CD4-positive, alpha-beta T cell treated with Interleukin-12 subunit alpha and Interleukin-12 subunit beta, for 1 hour (primary cell): ENCODE data around the gene MAK.
"Not testable (repeated sequence)": the region's sequence is repeated elsewhere in the genome, so short reads cannot be mapped to it uniquely, and the experiment has no call there.

Source experiments
- DNase-seq: peaks from one replicate; pipeline ENCODE4 v3.0.0-alpha.2; 2020

The MAK gene

GRCh38 chr6:10853849-10854300 lies 15.5 kb upstream of the MAK start:
- DNase-seq, result not testable (repeated sequence)

GRCh38 chr6:10852361-10852960 lies 14.1 kb upstream of the MAK start:
- DNase-seq, result no peak

GRCh38 chr6:10850728-10851127 lies 12.4 kb upstream of the MAK start:
- no peak for DNase-seq

- no peak for DNase-seq
These were observed 11.6 kb upstream of the MAK start for GRCh38 chr6:10849901-10850300.

- DNase-seq, result no peak
These were observed 9.3 kb upstream of the MAK start for GRCh38 chr6:10847684-10848083.

GRCh38 chr6:10843554-10843953 lies 5.2 kb upstream of the MAK start:
- DNase-seq, result no peak

GRCh38 chr6:10838794-10839333 lies 525 bp upstream of the MAK start:
- no peak for DNase-seq

GRCh38 chr6:10837622-10837994 lies 731 bp downstream of the MAK start:
- DNase-seq, result peak; percentile 29

- DNase-seq, result no peak
These were observed 1.2 kb downstream of the MAK start for GRCh38 chr6:10837009-10837621.

GRCh38 chr6:10834823-10835222 lies 3.5 kb downstream of the MAK start:
- no peak for DNase-seq

- DNase-seq, result no peak
These were observed 6.7 kb downstream of the MAK start for GRCh38 chr6:10831609-10832008.

GRCh38 chr6:10824819-10825218 lies 13.5 kb downstream of the MAK start:
- DNase-seq, result no peak

GRCh38 chr6:10824297-10824696 lies 14.0 kb downstream of the MAK start:
- no peak for DNase-seq

- DNase-seq, result not testable (repeated sequence)
These were observed 24.2 kb downstream of the MAK start for GRCh38 chr6:10814176-10814575.

GRCh38 chr6:10809098-10809497 lies 29.2 kb downstream of the MAK start:
- no peak for DNase-seq

- DNase-seq, result no peak
These were observed 30.0 kb downstream of the MAK start for GRCh38 chr6:10808376-10808775.

GRCh38 chr6:10801224-10801848 lies 37.0 kb downstream of the MAK start:
- DNase-seq, result peak; percentile 69

GRCh38 chr6:10800810-10801209 lies 37.5 kb downstream of the MAK start:
- DNase-seq, result no peak

GRCh38 chr6:10794239-10794638 lies 44.1 kb downstream of the MAK start:
- DNase-seq, result no peak

GRCh38 chr6:10793695-10794094 lies 44.6 kb downstream of the MAK start:
- no peak for DNase-seq

- DNase-seq, result no peak
These were observed 45.3 kb downstream of the MAK start for GRCh38 chr6:10793035-10793434.

- DNase-seq, result no peak
These were observed 46.2 kb downstream of the MAK start for GRCh38 chr6:10792101-10792500.

- no peak for DNase-seq
These were observed 46.7 kb downstream of the MAK start for GRCh38 chr6:10791673-10792072.

GRCh38 chr6:10779076-10779475 lies 59.3 kb downstream of the MAK start:
- DNase-seq, result no peak
